ENCODE measurements around the gene ATP1A3. TPM values are rescaled to one million over a fixed set of nuclear protein-coding genes. Genes with fewer than 3 reads are reported as not detected.

ATP1A3 gene
- total and polyA plus RNA-seq, 11 donors: 48.3 to 414 (median 226) TPM

GRCh38 chr19:41947091-41947490 is 46.9 kb downstream of the ATP1A3 start:
- WGBS, 4 donors: 91 to 93% (median 92%) methylated on average over 3 of the region's 3 CpGs
- H3K9me3 ChIP-seq: no peaks in the 10 kb centered on the region
- peaks cover 0 to 15% (median 0%) of the 10 kb centered on the region in 12 donors for H3K4me1 ChIP-seq
- DNase-seq (no peak), ATAC-seq (no peak)
- H3K4me3 ChIP-seq: no peak overlapping the region
- TF ChIP-seq POLR2A (IDR thresholded peaks at IDR 0.05) (no peak), CTCF (IDR thresholded peaks at IDR 0.05) (no peak)
- intact Hi-C loops (cut with DNase I): loop anchor here in 1 of 10 donors (5.0 kb wide), 1 partner anchor 70 kb away; the partner anchor contains the start of gene CD79A
- H3K27me3 ChIP-seq: peaks cover 0 to under 1% (median 0%) of the 10 kb centered on the region in 9 donors
- no peaks in the 10 kb centered on the region for H3K36me3 ChIP-seq
- no peak overlapping the region for H3K27ac ChIP-seq

- intact Hi-C loops (cut with DNase I): loop anchor here in 1 of 10 donors (5.0 kb wide), 1 partner anchor 68 kb away; the partner anchor contains the start of gene CD79A
Observed at GRCh38 chr19:41945135-41945766, 48.8 kb downstream of the ATP1A3 start.

GRCh38 chr19:41944336-41944735 is 49.7 kb downstream of the ATP1A3 start:
- TF ChIP-seq POLR2A (IDR thresholded peaks at IDR 0.05) (no peak), CTCF (IDR thresholded peaks at IDR 0.05) (no peak)
- Histone ChIP-seq H3K27me3 (peaks cover 8 to 25% (median 19%) of the 10 kb centered on the region in 9 donors), H3K4me1 (peaks cover 0 to 17% (median 3%) of the 10 kb centered on the region in 12 donors), H3K9me3 (no peaks in the 10 kb centered on the region), H3K27ac (no peak overlapping the region), H3K4me3 (no peak overlapping the region), H3K36me3 (no peaks in the 10 kb centered on the region)
- no peak for ATAC-seq
- intact Hi-C loops (cut with DNase I): loop anchor here in 1 of 10 donors (5.0 kb wide), 1 partner anchor 52 kb away; no protein-coding TSS in a partner anchor
- 50 to 75% (median 68%) methylated on average over 1 to 2 of the region's 2 CpGs for WGBS, 4 donors
- no peak for DNase-seq

More at GRCh38 chr19:41945135-41945766, 48.8 kb downstream of the ATP1A3 start:
- H3K4me1 ChIP-seq: peaks cover 0 to 10% (median 1%) of the 10 kb centered on the region in 12 donors
- H3K27me3 ChIP-seq: peaks cover 1 to 18% (median 12%) of the 10 kb centered on the region in 9 donors
- no peaks in the 10 kb centered on the region for H3K36me3 ChIP-seq
- DNase-seq: no peak
- H3K4me3 ChIP-seq: no peak overlapping the region
- no peaks in the 10 kb centered on the region for H3K9me3 ChIP-seq
- ATAC-seq: peak in 1 of 4 donors; percentile 34
- H3K27ac ChIP-seq: no peak overlapping the region
- WGBS, 4 donors: 80 to 89% (median 86%) methylated on average over 8 of the region's 8 CpGs
- TF ChIP-seq POLR2A (IDR thresholded peaks at IDR 0.05) (no peak), CTCF (IDR thresholded peaks at IDR 0.05) (no peak)

GRCh38 chr19:41941410-41942202 is 52.4 kb downstream of the ATP1A3 start:
- Histone ChIP-seq H3K36me3 (no peaks in the 10 kb centered on the region), H3K4me1 (peaks cover 0 to 17% (median 3%) of the 10 kb centered on the region in 12 donors), H3K4me3 (no peak overlapping the region), H3K27me3 (peaks cover 8 to 33% (median 19%) of the 10 kb centered on the region in 9 donors), H3K9me3 (no peaks in the 10 kb centered on the region), H3K27ac (no peak overlapping the region)
- ATAC-seq: no peak
- intact Hi-C loops (cut with DNase I): loop anchor here in 1 of 10 donors (5.0 kb wide), 1 partner anchor 49 kb away; no protein-coding TSS in a partner anchor
- 89 to 95% (median 93%) methylated on average over 9 of the region's 9 CpGs for WGBS, 4 donors
- no peak for TF ChIP-seq CTCF (IDR thresholded peaks at IDR 0.05)
- no peak for TF ChIP-seq POLR2A (IDR thresholded peaks at IDR 0.05)
- no peak for DNase-seq

All from heart left ventricle (tissue), 16 donors.